HepG2 (cell line): ENCODE results near the gene CLIC3. TPM values are rescaled to one million over a fixed set of nuclear protein-coding genes. Genes with fewer than 3 reads are reported as not detected.

Experiments used
- ATAC-seq: fragments of 200-7000 bp; cut with Tn5 transposase; 3 replicates; pipeline ENCODE4 v1.9.1; 2020; ENCODE audit warnings: mild to moderate bottlenecking, moderate library complexity
- BruUV-seq: library from RNA; stranded (reverse); fragments of 400-500 nt; replicated peaks from 2 replicates; lab custom pipeline; 2021; lab: Mats Ljungman, UMichigan
- CTCF ChIA-PET: fragments of 300-600 bp; formaldehyde crosslinking; extraction: SDS; loops from one replicate; lab custom pipeline; 2021; ENCODE audit warnings: low total read pairs, inconsistent platforms, low intra/inter-chr PET ratio; lab: Yijun Ruan, JAX
- POLR2A ChIA-PET: fragments of 350-600 bp; sonication (Branson Sonifier 250); formaldehyde crosslinking; loops from one replicate; lab custom pipeline; 2020; ENCODE audit warnings: antibody characterized with exemption, inconsistent platforms; lab: Yijun Ruan, JAX
- DNase-seq: peaks from one replicate; pipeline ENCODE4 v3.0.0-alpha.2; 2015; ENCODE audit warnings: low spot score
- FAIRE-seq: peaks from 3 replicates; lab custom pipeline; 2011; peaks lifted over from hg19 to GRCh38; lab: Jason Lieb, UNC
- H2AFZ ChIP-seq: one replicate; pipeline ENCODE4 v1.6.1; 2011; ENCODE audit warnings: low read length, inconsistent platforms
- H3K27ac ChIP-seq: fragments of 300-600 bp; 3 replicates; pipeline ENCODE4 v1.8.0; 2011; ENCODE audit warnings: mixed run types, mild to moderate bottlenecking, mixed read lengths, low read length, inconsistent platforms; ENCODE audit not compliant: insufficient read depth; ENCODE audit errors: extremely low read length
- H3K27me3 ChIP-seq, 2 experiments: fragments of 200-600 bp in 1 of 2; 2 replicates in 1 of 2; 3 replicates in 1 of 2; pipeline versions ENCODE4 v1.6.0 to v1.8.0; 2011; ENCODE audit warnings: low read length in 2 of 2, mild to moderate bottlenecking in 2 of 2, moderate library complexity in 2 of 2, inconsistent platforms in 1 of 2; ENCODE audit not compliant: insufficient read depth in 2 of 2, control insufficient read depth in 1 of 2
- H3K36me3 ChIP-seq, 2 experiments: fragments of 200-600 bp in 1 of 2; replicated peaks in 1 of 2; 2 replicates in 1 of 2; 3 replicates in 1 of 2; pipeline versions ENCODE4 v1.5.1 to v1.8.0; 2011; ENCODE audit warnings: low read length in 2 of 2, inconsistent platforms in 1 of 2; ENCODE audit not compliant: insufficient read depth in 2 of 2, control insufficient read depth in 1 of 2
- H3K4me1 ChIP-seq: 2 replicates; pipeline ENCODE4 v1.5.1; 2012; ENCODE audit warnings: low read length, inconsistent platforms; ENCODE audit not compliant: insufficient read depth
- H3K4me2 ChIP-seq: 2 replicates; pipeline ENCODE4 v1.6.0; 2011; ENCODE audit warnings: low read depth, low read length, inconsistent platforms
- H3K4me3 ChIP-seq, 3 experiments: fragments of 200-600 bp in 1 of 3; sonication (generic), shearing (Covaris generic) in 1 of 3; replicated peaks in 1 of 3; 2 replicates each; pipeline ENCODE4 v1.5.1; 2011 to 2016; ENCODE audit warnings: low read length in 3 of 3, inconsistent platforms in 2 of 3, low read depth in 2 of 3, mild to moderate bottlenecking in 2 of 3, control low read depth in 1 of 3, mixed read lengths in 1 of 3; ENCODE audit not compliant: insufficient read depth in 1 of 3
- H3K79me2 ChIP-seq: one replicate; pipeline ENCODE4 v1.6.1; 2011; ENCODE audit warnings: low read length, inconsistent platforms; ENCODE audit not compliant: insufficient read depth
- H3K9ac ChIP-seq: 2 replicates; pipeline ENCODE4 v1.6.0; 2011; ENCODE audit warnings: mild to moderate bottlenecking, low read depth, low read length, inconsistent platforms; ENCODE audit not compliant: insufficient read depth
- H3K9me3 ChIP-seq: 2 replicates; pipeline ENCODE4 v1.5.1; 2012; ENCODE audit warnings: mild to moderate bottlenecking, low read length
- H4K20me1 ChIP-seq: 2 replicates; pipeline ENCODE4 v1.6.0; 2011; ENCODE audit warnings: inconsistent platforms, mild to moderate bottlenecking, low read length, moderate library complexity; ENCODE audit not compliant: insufficient read depth
- AGO2 ChIP-seq: fragments of 200-400 bp; formaldehyde crosslinking; optimal IDR thresholded peaks from 2 replicates; pipeline ENCODE3; 2017; ENCODE audit warnings: mild to moderate bottlenecking, low read depth, low read length, moderate library complexity
- CREBL2 ChIP-seq: sonication (generic); formaldehyde crosslinking; IDR thresholded peaks from 2 replicates; pipeline ENCODE4 v1.8.1; 2023; ENCODE audit warnings: missing genetic modification reagents, mild to moderate bottlenecking, borderline replicate concordance
- DNMT1 ChIP-seq: sonication (generic); formaldehyde crosslinking; IDR thresholded peaks from 2 replicates; pipeline ENCODE4 v1.5.1; 2020; ENCODE audit warnings: mild to moderate bottlenecking, missing genetic modification reagents
- FOXP1 ChIP-seq, 2 experiments: fragments of 450-650 bp in 1 of 2; IDR thresholded peaks; 2 replicates each; pipeline ENCODE4 v1.6.1; 2017 to 2018; ENCODE audit warnings: antibody characterized with exemption in 1 of 2
- ISX ChIP-seq: sonication (generic); formaldehyde crosslinking; conservative IDR thresholded peaks from 2 replicates; pipeline ENCODE4 v1.5.0; 2020; ENCODE audit warnings: missing genetic modification reagents
- PRPF4 ChIP-seq: fragments of 200-400 bp; formaldehyde crosslinking; IDR thresholded peaks from 2 replicates; pipeline ENCODE4 v1.6.1; 2016; ENCODE audit warnings: low read length, low read depth; ENCODE audit not compliant: poor library complexity, severe bottlenecking
- SALL2 ChIP-seq: sonication (generic); formaldehyde crosslinking; IDR thresholded peaks from 2 replicates; pipeline ENCODE4 v1.8.1; 2023; ENCODE audit warnings: mild to moderate bottlenecking, missing genetic modification reagents, inconsistent platforms
- TSC22D2 ChIP-seq: sonication (generic); formaldehyde crosslinking; IDR thresholded peaks from 2 replicates; pipeline ENCODE4 v1.5.1; 2020; ENCODE audit warnings: missing genetic modification reagents, mild to moderate bottlenecking, borderline replicate concordance
- ZBTB38 ChIP-seq: sonication (generic); formaldehyde crosslinking; IDR thresholded peaks from 2 replicates; pipeline ENCODE4 v1.5.1; 2020; ENCODE audit warnings: mild to moderate bottlenecking, missing genetic modification reagents
- ZFP36 ChIP-seq: fragments of 150-350 bp; IDR thresholded peaks from 2 replicates; pipeline ENCODE4 v1.6.1; 2018; ENCODE audit warnings: borderline replicate concordance, low read length, low read depth; ENCODE audit not compliant: partially characterized antibody
- ZFP37 ChIP-seq: sonication (generic); formaldehyde crosslinking; IDR thresholded peaks from 2 replicates; pipeline ENCODE4 v1.4.0; 2020; ENCODE audit warnings: missing genetic modification reagents, borderline replicate concordance
- ZNF746 ChIP-seq: sonication (generic); formaldehyde crosslinking; IDR thresholded peaks from 2 replicates; pipeline ENCODE4 v1.8.0; 2022; ENCODE audit warnings: mild to moderate bottlenecking, missing genetic modification reagents
- WGBS: methylation state at CpG from one replicate; pipeline ENCODE4 v1.1.6; 2017; ENCODE audit warnings: low lambda C conversion rate; 5-methylcytosine and 5-hydroxymethylcytosine counted together
- in situ Hi-C: cut with HindIII; loops from 2 replicates; pipeline ENCODE4 v1.10.0; 2017; ENCODE audit warnings: low pct_unique_long_range_greater_than_20kb; ENCODE audit not compliant: extremely low pct_ligation_motif_present
- intact Hi-C: fragments of 100-400 bp; cut with micrococcal nuclease; formaldehyde crosslinking; loops from one replicate; pipeline ENCODE4 v1.10.0; 2022; ENCODE audit not compliant: unreplicated experiment
- polyA plus RNA-seq, 8 experiments: library from polyadenylated mRNA; depleted of rRNA in 3 of 8; stranded (reverse) in 7 of 8; unstranded in 1 of 8; fragments of >200 nt; fragmentation: Illumina TruSeq in 4 of 8; extraction: Trizol in 4 of 8; gene quantifications; 2 replicates each; pipeline versions ENCODE4 v1.2.1 to v1.2.3, GENCODE V29; 2011 to 2016; ENCODE audit warnings: low read depth in 4 of 8, missing spikeins in 1 of 8, mixed read lengths in 1 of 8; ENCODE audit not compliant: insufficient read depth in 1 of 8
- total RNA-seq, 5 experiments: library from RNA; depleted of rRNA; stranded (reverse); fragments of >200 nt; fragmentation: Illumina TruSeq; extraction: Trizol; gene quantifications; 2 replicates each; pipeline ENCODE4 v1.2.3, GENCODE V29; 2016; ENCODE audit warnings: low read depth in 1 of 5
- TF ChIP-seq, protein P1 (sequence below): sonication (generic); formaldehyde crosslinking; IDR thresholded peaks from 2 replicates; pipeline ENCODE4 v1.8.0; 2022; ENCODE audit warnings: missing genetic modification reagents, mild to moderate bottlenecking, inconsistent platforms, borderline replicate concordance
- TF ChIP-seq, protein P2 (sequence below): sonication (generic); formaldehyde crosslinking; IDR thresholded peaks from 2 replicates; pipeline ENCODE4 v1.5.0; 2020; ENCODE audit warnings: missing genetic modification reagents

CLIC3 gene
- total and polyA plus RNA-seq, 2 of the 13 experiments (the other 11 are each of a cell fraction or from before 2014, with no cell fraction given) = 0.51 to 1.5 TPM

DNA sequence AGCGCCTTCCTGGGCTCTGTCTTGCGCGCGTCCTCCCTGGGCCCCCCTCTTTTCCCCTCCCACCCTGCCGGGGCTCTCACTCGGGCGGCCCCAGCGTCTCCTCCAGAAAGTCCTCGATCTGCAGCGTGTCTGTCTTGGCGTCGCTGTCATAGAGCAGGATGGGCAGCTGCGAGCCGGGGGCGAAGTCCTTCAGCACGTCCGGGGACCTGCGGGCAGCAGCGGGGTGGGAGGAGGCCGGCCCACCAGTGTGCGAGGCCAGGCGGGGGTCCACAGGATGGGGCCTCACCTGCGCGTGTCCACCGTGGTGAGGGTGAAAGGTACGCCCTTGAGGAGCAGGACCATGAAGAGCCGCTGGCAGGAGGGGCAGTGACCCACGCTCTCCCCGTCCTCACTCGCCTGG, 1.0 kb downstream of the CLIC3 start:
- WGBS = 87% methylated on average over 19 of the region's 30 CpGs
- intact Hi-C loops = no loop called here
- Histone ChIP-seq H4K20me1 (no peaks in the 10 kb centered on the region), H2AFZ (no peak overlapping the region), H3K9ac (no peak overlapping the region), H3K36me3 (no peaks in the 10 kb centered on the region), H3K79me2 (peaks cover 5% of the 10 kb centered on the region), H3K27ac (no peak overlapping the region), H3K4me2 (no peak overlapping the region), H3K27me3 (no peaks in the 10 kb centered on the region), H3K4me3 (no peak overlapping the region), H3K4me1 (peaks cover 67% of the 10 kb centered on the region), H3K9me3 (no peaks in the 10 kb centered on the region)
- FAIRE-seq (no peak), DNase-seq (no peak), ATAC-seq (no peak)
- ChIA-PET POLR2A (interaction anchor here (1.0 to 1.8 kb wide), 4 partner anchors 27 to 196 kb away, joined by 3 to 8 read pairs (median 4); partner anchors contain the start of genes C8G and FBXW5), CTCF (no interaction called here)
- TF ChIP-seq ISX = no peak
- TF ChIP-seq, protein P1, sequence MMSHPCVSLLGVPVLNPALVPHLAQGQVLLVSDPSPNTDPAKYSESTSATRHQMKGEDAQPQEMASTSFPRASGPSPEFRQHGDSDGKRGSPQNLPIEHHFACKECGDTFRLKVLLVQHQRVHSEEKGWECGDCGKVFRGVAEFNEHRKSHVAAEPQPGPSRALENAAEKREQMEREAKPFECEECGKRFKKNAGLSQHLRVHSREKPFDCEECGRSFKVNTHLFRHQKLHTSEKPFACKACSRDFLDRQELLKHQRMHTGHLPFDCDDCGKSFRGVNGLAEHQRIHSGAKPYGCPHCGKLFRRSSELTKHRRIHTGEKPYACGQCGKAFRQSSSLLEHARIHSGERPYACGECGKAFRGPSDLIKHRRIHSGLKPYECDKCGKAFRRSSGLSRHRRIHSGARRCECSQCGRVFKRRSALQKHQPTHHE (CRISPR knock-in tag) = no peak
- TF ChIP-seq PRPF4 = peak; percentile 76
- no peak for TF ChIP-seq DNMT1
- TF ChIP-seq, protein P2, sequence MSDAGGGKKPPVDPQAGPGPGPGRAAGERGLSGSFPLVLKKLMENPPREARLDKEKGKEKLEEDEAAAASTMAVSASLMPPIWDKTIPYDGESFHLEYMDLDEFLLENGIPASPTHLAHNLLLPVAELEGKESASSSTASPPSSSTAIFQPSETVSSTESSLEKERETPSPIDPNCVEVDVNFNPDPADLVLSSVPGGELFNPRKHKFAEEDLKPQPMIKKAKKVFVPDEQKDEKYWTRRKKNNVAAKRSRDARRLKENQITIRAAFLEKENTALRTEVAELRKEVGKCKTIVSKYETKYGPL = no peak
- no peak for TF ChIP-seq ZNF746 (CRISPR knock-in tag)
- TF ChIP-seq CREBL2 = no peak
- TF ChIP-seq ZFP37 (CRISPR knock-in tag) = no peak
- peak; percentile 44 for TF ChIP-seq AGO2
- TF ChIP-seq TSC22D2 (CRISPR knock-in tag) = no peak
- no peak for TF ChIP-seq SALL2 (CRISPR knock-in tag)
- peak; percentile 74; the same call in 1 of the 2 replicates for TF ChIP-seq ZBTB38
- no peak for TF ChIP-seq FOXP1 (IDR thresholded peaks at IDR 0.05)
- no peak for TF ChIP-seq FOXP1 (CRISPR knock-in tag; IDR thresholded peaks at IDR 0.05)
- no peak for TF ChIP-seq ZFP36
- BruUV-seq = no TSS peak
- in situ Hi-C loops = no loop called here
